ENCODE results near the gene MPZL2. TPM values are rescaled to one million over a fixed set of nuclear protein-coding genes. Genes with fewer than 3 reads are reported as not detected.

MPZL2 gene
- total and polyA plus RNA-seq, 10 of the 15 experiments (the other 5 are each of a cell fraction or from before 2014, with no cell fraction given): 0.81 to 4.8 (median 3.1) TPM

GRCh38 chr11:118216621-118217481 is 47.2 kb downstream of the MPZL2 start (continued):
- TF ChIP-seq CREB1 (IDR thresholded peaks at IDR 0.05; ENCODE audit: low read depth): 0 out of 2 replicates have a peak, but pooled peaks have one; percentile 4
- TF ChIP-seq PBX3 (IDR thresholded peaks at IDR 0.05; ENCODE audit: insufficient replicate concordance, low read depth, low read length): no peak
- no peak for TF ChIP-seq CEBPZ (IDR thresholded peaks at IDR 0.05; ENCODE audit: low read depth, low read length)
- peak; percentile 34; the same call in 1 of the 2 replicates for TF ChIP-seq RAD21 (IDR thresholded peaks at IDR 0.05; ENCODE audit: insufficient read depth, low read depth, low read length)
- no peak for TF ChIP-seq BMI1 (IDR thresholded peaks at IDR 0.05; ENCODE audit: borderline replicate concordance)
- TF ChIP-seq EED (IDR thresholded peaks at IDR 0.05; ENCODE audit: low read depth): peak; percentile 93
- TF ChIP-seq SRF (IDR thresholded peaks at IDR 0.05; ENCODE audit: low read depth in 2 of 2, low read length in 2 of 2): peak in 1 of 2 experiments; percentile 58; a peak in 1 of 4 replicates
- TF ChIP-seq EP300 (IDR thresholded peaks at IDR 0.05; ENCODE audit: borderline replicate concordance in 1 of 2, control insufficient read depth in 1 of 2, low read depth in 2 of 2, low read length in 2 of 2): peak in 1 of 2 experiments; percentile 64; a peak in 1 of 4 replicates
- 0 out of 2 replicates have a peak, but pooled peaks have one; percentile 30 for TF ChIP-seq TCF3 (IDR thresholded peaks at IDR 0.05; ENCODE audit: borderline replicate concordance, insufficient read depth, low read depth, low read length)
- peak; percentile 56; the same call in 1 of the 2 replicates for TF ChIP-seq CHD2 (IDR thresholded peaks at IDR 0.05; ENCODE audit: borderline replicate concordance, low read depth, low read length)
- peak; percentile 50; the same call in 1 of the 2 replicates for TF ChIP-seq PAX5 (IDR thresholded peaks at IDR 0.05; ENCODE audit: borderline replicate concordance, low read depth, low read length)
- TF ChIP-seq DPF2 (IDR thresholded peaks at IDR 0.05): peak; percentile 83
- no peak for TF ChIP-seq ATF7 (IDR thresholded peaks at IDR 0.05; ENCODE audit: low read depth)
- TF ChIP-seq TCF12 (IDR thresholded peaks at IDR 0.05; ENCODE audit: low read depth, low read length): peak; percentile 71; the same call in 1 of the 2 replicates
- TF ChIP-seq POLR2AphosphoS2 (IDR thresholded peaks at IDR 0.05; ENCODE audit: low read depth, low read length): no peak
- TF ChIP-seq CEBPB (IDR thresholded peaks at IDR 0.05; ENCODE audit: borderline replicate concordance in 1 of 2, low read depth in 2 of 2, low read length in 2 of 2): 0 out of 4 replicates have a peak, but pooled peaks of 1 of the 2 experiments have one; percentile 23
- TF ChIP-seq RUNX3 (IDR thresholded peaks at IDR 0.05; ENCODE audit: low read length): peak; percentile 88
- peak; percentile 60; the same call in 1 of the 2 replicates for TF ChIP-seq PML (IDR thresholded peaks at IDR 0.05; ENCODE audit: low read length)
- no peak for TF ChIP-seq SREBF2 (IDR thresholded peaks at IDR 0.05; ENCODE audit: low read length)

Data from GM12878 (cell line).